Aorta (tissue), 5 donors: ENCODE results near the gene TMEM59L. TPM values are rescaled to one million over a fixed set of nuclear protein-coding genes. Genes with fewer than 3 reads are reported as not detected.

Experiments
- ATAC-seq: fragments of 200-7000 bp; cut with Tn5 transposase; one replicate; pipeline ENCODE4 v1.9.1; 2022; ENCODE audit warnings: moderate library complexity; ENCODE audit not compliant: low FRiP score
- DNase-seq, 2 donors: peaks; one replicate each; pipeline ENCODE4 v3.0.0-alpha.2; 2020
- H3K27ac ChIP-seq, 2 donors: one replicate each; pipeline ENCODE4 v1.5.1; 2013; ENCODE audit warnings: low read length in 2 of 2, mild to moderate bottlenecking in 2 of 2, moderate library complexity in 2 of 2, control low read depth in 1 of 2, inconsistent platforms in 1 of 2, low read depth in 1 of 2
- H3K27me3 ChIP-seq, 2 donors: one replicate each; pipeline ENCODE4 v1.6.1; 2013; ENCODE audit warnings: control low read depth in 1 of 2, low read length in 1 of 2, mild to moderate bottlenecking in 1 of 2, moderate library complexity in 1 of 2; ENCODE audit not compliant: insufficient read depth in 2 of 2, control insufficient read depth in 1 of 2
- H3K36me3 ChIP-seq, 2 donors: one replicate each; pipeline ENCODE4 v1.6.1; 2013; ENCODE audit warnings: control low read depth in 1 of 2, low read length in 1 of 2, mild to moderate bottlenecking in 1 of 2; ENCODE audit not compliant: insufficient read depth in 2 of 2, control insufficient read depth in 1 of 2
- H3K4me1 ChIP-seq, 2 donors: one replicate each; pipeline ENCODE4 v1.6.1; 2013; ENCODE audit warnings: low read length in 2 of 2, control low read depth in 1 of 2, mild to moderate bottlenecking in 1 of 2, moderate library complexity in 1 of 2; ENCODE audit not compliant: insufficient read depth in 2 of 2, control insufficient read depth in 1 of 2
- H3K4me3 ChIP-seq, 2 donors: one replicate each; pipeline ENCODE4 v1.5.1; 2013; ENCODE audit warnings: low read length in 2 of 2, control low read depth in 1 of 2, mild to moderate bottlenecking in 1 of 2
- H3K9me3 ChIP-seq: one replicate; pipeline ENCODE4 v1.6.1; 2013; ENCODE audit warnings: mild to moderate bottlenecking, low read length; ENCODE audit not compliant: control insufficient read depth
- WGBS, 2 donors: extraction: QIAGEN DNeasy Blood & Tissue Kit; methylation state at CpG; one replicate each; pipeline ENCODE4 v1.1.7; 2013; 5-methylcytosine and 5-hydroxymethylcytosine counted together
- intact Hi-C, 2 donors: fragments of 100-400 bp; cut with DNase I; formaldehyde crosslinking; loops; one replicate each; pipeline versions ENCODE4 v1.14.2 to v1.15.0; 2022
- polyA plus RNA-seq, 2 donors: library from polyadenylated mRNA; stranded (reverse); fragments of 200-250 nt; gene quantifications; one replicate each; pipeline ENCODE4 v1.2.3, GENCODE V29; 2013
- total RNA-seq, 2 donors: library from RNA; stranded (reverse); fragmentation: NEBNext Ultra II Directional; extraction: Animal tissue kit (Norgen Biotek cat#: 25700); gene quantifications; one replicate each; pipeline ENCODE4 v1.2.1, GENCODE V29; 2021
- donor health status: healthy with polysubstance abuse.
- donor health status: Bipolar disorder and iron deficiency.
- donor health status: DM: no; HTN: no; CAD: no.
- donor health status: DM: no; HTN: no; CAD: no.
- donor health status: DM: yes; HTN: yes; CAD: no.

TMEM59L gene
- total and polyA plus RNA-seq, 4 donors: 0.97 to 8.9 (median 5.8) TPM

DNA sequence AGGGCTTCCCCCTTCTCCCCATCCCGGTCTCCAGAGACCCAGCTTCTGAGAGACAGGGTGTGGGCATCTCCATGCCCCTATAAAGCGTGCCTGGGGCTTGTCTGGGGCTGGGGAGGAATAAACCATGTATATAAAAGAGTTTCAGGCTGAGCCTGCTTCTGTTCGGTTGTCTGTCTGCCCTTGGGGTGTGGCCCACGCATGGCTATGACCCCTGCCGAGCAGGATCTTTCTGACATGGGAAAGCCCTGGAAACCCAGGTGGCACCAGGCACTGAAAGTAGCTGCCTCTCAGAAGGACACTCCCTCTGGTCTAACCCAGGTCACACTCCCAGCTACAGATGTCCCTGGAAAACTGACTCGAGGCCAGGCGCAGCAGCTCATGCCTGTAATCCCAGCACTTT lies 8.2 kb downstream of the TMEM59L start:
- H3K4me1 ChIP-seq: no peaks in the 10 kb centered on the region
- intact Hi-C loops: no loop called here
- no peaks in the 10 kb centered on the region for H3K36me3 ChIP-seq
- 91 to 92% methylated on average over 7 of the region's 7 CpGs for WGBS, 2 donors
- no peaks in the 10 kb centered on the region for H3K9me3 ChIP-seq
- no peaks in the 10 kb centered on the region for H3K27me3 ChIP-seq
- ATAC-seq (no peak), DNase-seq (no peak)
- no peak overlapping the region for H3K4me3 ChIP-seq
- H3K27ac ChIP-seq: no peak overlapping the region

GRCh38 chr19:18626906-18627305 lies 14.2 kb downstream of the TMEM59L start:
- Histone ChIP-seq H3K9me3 (no peaks in the 10 kb centered on the region), H3K36me3 (no peaks in the 10 kb centered on the region), H3K27ac (no peak overlapping the region), H3K4me1 (no peaks in the 10 kb centered on the region), H3K27me3 (no peaks in the 10 kb centered on the region), H3K4me3 (no peak overlapping the region)
- 72 to 73% methylated on average over 2 of the region's 2 CpGs for WGBS, 2 donors
- no peak for DNase-seq
- intact Hi-C loops: no loop called here
- ATAC-seq: no peak

DNA sequence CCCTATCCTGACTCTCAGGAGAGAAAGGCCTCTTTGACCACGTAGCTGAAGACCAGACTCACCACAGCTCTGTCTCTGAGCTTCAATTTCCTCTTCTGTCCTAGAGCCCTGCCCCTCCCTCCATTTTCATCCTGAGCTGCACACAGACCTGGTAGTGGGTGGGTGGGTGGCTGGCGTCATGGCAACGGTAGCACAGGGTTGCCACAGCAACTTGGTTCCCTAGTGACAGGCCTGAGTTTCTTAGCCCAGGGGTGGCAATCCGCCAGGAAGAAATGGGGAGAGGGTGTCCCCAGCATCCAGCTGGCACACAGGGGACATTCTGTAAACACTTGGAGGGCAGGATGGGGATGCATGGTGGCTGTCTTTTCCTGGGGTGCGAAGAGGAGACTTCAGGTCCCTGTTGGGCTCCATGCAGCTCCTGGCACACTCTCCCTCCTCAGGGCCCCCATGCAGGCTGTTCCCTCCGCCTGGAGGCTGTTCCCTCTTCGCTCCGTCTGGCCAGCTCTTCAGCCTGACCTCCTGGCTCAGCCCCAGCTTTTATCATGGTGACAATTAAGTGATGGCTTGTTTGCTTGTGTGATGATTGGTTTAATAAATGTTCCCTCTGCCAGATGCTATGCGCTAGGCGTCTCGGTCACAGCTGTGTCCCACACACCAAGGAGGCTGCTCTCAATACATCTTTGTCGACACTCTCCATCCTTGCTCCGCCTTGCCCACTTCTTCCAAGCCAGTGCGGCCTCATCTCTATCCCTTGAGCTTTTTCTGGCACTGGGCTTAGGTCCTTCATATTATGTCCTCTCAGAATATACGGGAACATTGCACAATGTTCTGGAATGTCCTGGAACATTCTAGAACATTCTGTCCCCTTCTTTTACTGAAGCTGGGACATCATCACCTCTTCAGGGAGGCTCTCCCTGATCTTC lies 16.8 kb downstream of the TMEM59L start:
- Histone ChIP-seq H3K27ac (no peak overlapping the region), H3K27me3 (no peaks in the 10 kb centered on the region), H3K4me3 (no peak overlapping the region), H3K4me1 (no peaks in the 10 kb centered on the region), H3K36me3 (no peaks in the 10 kb centered on the region), H3K9me3 (no peaks in the 10 kb centered on the region)
- DNase-seq (no peak), ATAC-seq (peak; percentile 84)
- WGBS, 2 donors: 60 to 65% methylated on average over 15 of the region's 15 CpGs
- intact Hi-C loops: no loop called here

DNA sequence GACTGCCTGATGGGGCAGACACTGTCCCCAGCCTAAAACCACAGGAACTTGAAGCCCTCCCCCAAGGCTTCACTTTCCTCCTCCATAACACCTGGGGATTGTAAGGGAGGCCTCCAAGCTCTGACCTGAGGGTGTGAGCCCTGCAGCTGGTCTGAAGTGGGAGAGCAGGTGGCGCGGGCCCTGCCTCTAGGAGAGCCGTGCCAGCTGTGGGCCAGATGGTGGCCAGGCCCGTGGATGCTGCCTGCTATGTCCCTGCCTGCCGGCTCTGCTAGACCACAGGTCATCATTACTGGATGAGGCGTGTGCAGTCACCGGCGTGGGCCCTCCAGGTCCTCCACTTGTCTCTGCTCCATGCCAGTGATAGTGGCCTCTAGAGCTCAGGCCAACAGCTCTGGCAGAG lies 20.7 kb downstream of the TMEM59L start:
- DNase-seq (no peak), ATAC-seq (no peak)
- Histone ChIP-seq H3K9me3 (no peaks in the 10 kb centered on the region), H3K27me3 (no peaks in the 10 kb centered on the region), H3K4me3 (no peak overlapping the region), H3K27ac (no peak overlapping the region), H3K4me1 (no peaks in the 10 kb centered on the region), H3K36me3 (no peaks in the 10 kb centered on the region)
- WGBS, 2 donors: 74 to 91% methylated on average over 8 of the region's 8 CpGs
- intact Hi-C loops: no loop called here

GRCh38 chr19:18634612-18635297 lies 22.1 kb downstream of the TMEM59L start:
- no peaks in the 10 kb centered on the region for H3K27me3 ChIP-seq
- H3K36me3 ChIP-seq: no peaks in the 10 kb centered on the region
- no peak overlapping the region for H3K4me3 ChIP-seq
- DNase-seq: no peak
- no peak overlapping the region for H3K27ac ChIP-seq
- 43 to 49% methylated on average over 12 of the region's 12 CpGs for WGBS, 2 donors
- ATAC-seq: no peak
- H3K9me3 ChIP-seq: no peaks in the 10 kb centered on the region
- intact Hi-C loops: loop anchor here in 1 of 2 donors (5.0 kb wide), 1 partner anchor 48 kb away; the partner anchor contains the start of gene CRTC1
- no peaks in the 10 kb centered on the region for H3K4me1 ChIP-seq

GRCh38 chr19:18635831-18636182 lies 23.1 kb downstream of the TMEM59L start:
- intact Hi-C loops: loop anchor here in 1 of 2 donors (5.0 kb wide), 1 partner anchor 46 kb away; the partner anchor contains the start of gene CRTC1
- no peaks in the 10 kb centered on the region for H3K27me3 ChIP-seq
- WGBS, 2 donors: 11 to 23% methylated on average over 6 of the region's 6 CpGs

DNA sequence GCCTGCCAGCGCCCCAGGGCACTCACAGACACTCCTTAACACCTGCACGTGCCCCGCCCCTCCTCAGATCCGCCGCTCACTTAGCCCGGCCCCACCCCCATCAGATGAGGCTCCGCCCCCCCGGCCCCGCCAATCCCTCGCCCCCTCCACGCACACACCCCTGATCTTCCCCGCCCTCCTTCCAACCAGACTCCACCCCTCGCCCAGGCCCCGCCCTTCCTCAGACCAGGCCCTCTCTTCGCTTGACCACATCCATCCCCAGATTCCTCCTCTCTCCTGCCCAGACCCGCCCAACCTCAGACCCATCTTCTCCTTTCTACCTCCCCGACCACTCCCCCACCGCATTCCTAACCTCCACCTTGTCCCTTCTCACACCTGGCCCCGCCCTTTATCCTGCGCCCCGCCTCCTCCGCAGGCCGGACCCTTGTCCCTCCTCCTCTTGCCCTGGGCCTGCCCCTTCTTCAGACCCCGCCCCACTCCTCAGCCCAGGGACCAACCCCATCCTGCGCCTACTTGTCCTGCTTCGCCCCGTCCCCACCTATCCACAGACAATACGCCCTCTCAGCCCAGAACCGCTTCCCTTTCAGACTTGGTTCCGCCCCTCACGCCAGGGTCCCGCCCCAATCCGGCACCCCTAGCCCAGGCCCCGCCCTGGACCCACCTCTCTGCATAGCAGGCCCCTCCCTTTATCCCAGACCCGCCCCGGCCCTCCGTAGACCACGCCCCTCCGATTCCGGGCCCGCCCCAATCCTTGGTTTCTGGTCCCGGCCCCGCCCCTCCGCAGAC lies 23.7 kb downstream of the TMEM59L start:
- 2 to 3% methylated on average over 39 to 44 of the region's 44 CpGs for WGBS, 2 donors
- intact Hi-C loops: loop anchor here in 1 of 2 donors (5.0 kb wide), 1 partner anchor 46 kb away; the partner anchor contains the start of gene CRTC1
- peak; percentile 99 to 100 for DNase-seq

More at GRCh38 chr19:18635831-18636182, 23.1 kb downstream of the TMEM59L start:
- Histone ChIP-seq H3K9me3 (no peaks in the 10 kb centered on the region), H3K36me3 (no peaks in the 10 kb centered on the region), H3K27ac (no peak overlapping the region), H3K4me3 (no peak overlapping the region), H3K4me1 (no peaks in the 10 kb centered on the region)
- ATAC-seq (no peak), DNase-seq (no peak)

DNA sequence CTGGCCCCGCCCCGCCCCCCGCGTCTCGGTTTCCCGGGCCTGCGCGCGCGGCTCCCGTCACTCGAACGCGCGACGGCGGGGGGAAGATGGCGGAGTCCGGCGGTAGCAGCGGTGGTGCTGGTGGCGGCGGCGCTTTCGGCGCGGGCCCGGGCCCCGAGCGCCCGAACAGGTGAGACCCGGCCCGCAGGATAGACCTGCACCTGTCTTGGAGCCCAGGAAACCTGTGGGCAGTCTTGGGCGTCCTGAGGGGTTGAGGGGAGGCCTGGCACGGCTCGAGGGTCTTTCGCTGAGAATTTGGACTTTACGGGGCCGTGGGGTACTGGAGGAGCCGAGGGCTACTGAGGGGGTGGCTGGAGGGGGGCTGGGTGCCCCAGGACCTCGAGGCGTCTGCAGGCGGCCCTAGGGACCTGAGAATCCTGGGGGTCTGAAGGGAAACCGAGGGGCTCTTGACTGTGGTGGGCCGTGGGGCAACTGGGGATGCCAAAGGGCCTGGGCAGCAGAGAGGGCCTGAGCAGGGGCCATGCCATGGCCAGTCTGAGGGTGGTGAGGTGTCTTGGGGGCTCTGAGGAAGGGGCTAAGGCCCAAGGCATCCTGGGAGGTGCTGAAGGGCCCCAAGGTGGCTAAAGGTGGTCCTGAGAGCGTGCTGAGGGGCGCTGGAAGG lies 24.4 kb downstream of the TMEM59L start, which contains the start of gene KLHL26:
Gene KLHL26 (plus strand): TSS at position 60 of the 661 bp plus-strand sequence. CDS start 27 bp downstream, at position 87.
- intact Hi-C loops: loop anchor here in 1 of 2 donors (5.0 kb wide), 1 partner anchor 45 kb away; the partner anchor contains the start of gene CRTC1
- H3K27ac ChIP-seq: peak within 1 kb of the TSS in 1 of 2 donors; percentile 87
- DNase-seq: no peak
- H3K36me3 ChIP-seq: no peaks in the 10 kb centered on the region
- no peaks in the 10 kb centered on the region for H3K27me3 ChIP-seq
- no peaks in the 10 kb centered on the region for H3K9me3 ChIP-seq
- H3K4me1 ChIP-seq: no peaks in the 10 kb centered on the region
- ATAC-seq: no peak
- peak within 1 kb of the TSS; percentile 52 to 60 for H3K4me3 ChIP-seq
- WGBS, 2 donors: 6 to 7% methylated on average over 42 to 47 of the region's 47 CpGs

More for the DNA sequence above, 23.7 kb downstream of the TMEM59L start:
- Histone ChIP-seq H3K9me3 (no peaks in the 10 kb centered on the region), H3K36me3 (no peaks in the 10 kb centered on the region), H3K4me3 (peak overlapping the region in 1 of 2 donors; percentile 52), H3K27ac (peak overlapping the region in 1 of 2 donors; percentile 45), H3K4me1 (no peaks in the 10 kb centered on the region), H3K27me3 (no peaks in the 10 kb centered on the region)
- ATAC-seq: peak; percentile 98
